Activated CD4-positive, alpha-beta T cell treated with anti-CD3 and anti-CD28 coated beads, Interleukin-2, amount 10 ng/mL, durations not matched to agents 7 days and 5 days (primary cell): ENCODE measurements around the gene REV3L. TPM values are rescaled to one million over a fixed set of nuclear protein-coding genes. Genes with fewer than 3 reads are reported as not detected.

Source experiments
- CTCF ChIA-PET: fragments of 350-600 bp; sonication (Branson Sonifier 250); formaldehyde crosslinking; loops from one replicate; lab custom pipeline; 2021; ENCODE audit warnings: antibody characterized with exemption; lab: Charles Lee
- POLR2A ChIA-PET: fragments of 350-600 bp; sonication (Branson Sonifier 250); formaldehyde crosslinking; loops from one replicate; lab custom pipeline; 2021; ENCODE audit warnings: antibody characterized with exemption; lab: Charles Lee
- DNase-seq: peaks from one replicate; pipeline ENCODE4 v3.0.0-alpha.2; 2020
- H3K27ac Mint-ChIP-seq: one replicate; pipeline ENCODE4 v1.8.0; 2021; ENCODE audit warnings: mild to moderate bottlenecking, moderate library complexity, mixed read lengths
- H3K27me3 Mint-ChIP-seq: one replicate; pipeline ENCODE4 v1.8.0; 2021; ENCODE audit warnings: mixed read lengths
- H3K36me3 Mint-ChIP-seq: one replicate; pipeline ENCODE4 v1.8.0; 2021; ENCODE audit warnings: low read depth, mixed read lengths
- H3K4me1 Mint-ChIP-seq: one replicate; pipeline ENCODE4 v1.8.0; 2021; ENCODE audit warnings: mixed read lengths
- H3K4me3 Mint-ChIP-seq: one replicate; pipeline ENCODE4 v1.8.0; 2021; ENCODE audit warnings: mild to moderate bottlenecking, moderate library complexity, mixed read lengths
- H3K9me3 Mint-ChIP-seq: one replicate; pipeline ENCODE4 v1.8.0; 2021; ENCODE audit warnings: mixed read lengths
- total RNA-seq, 2 experiments: library from RNA; stranded (reverse); gene quantifications; one replicate each; pipeline ENCODE4 v1.2.3, GENCODE V29; 2021

Gene REV3L
- total RNA-seq, 2 experiments from 2014 or later = 26.1 to 38.9 TPM

- ChIA-PET CTCF (no interaction called here), POLR2A (no interaction called here)
- no peak for DNase-seq
- H3K36me3 Mint-ChIP-seq = peaks cover 33% of the 10 kb centered on the region
- H3K27me3 Mint-ChIP-seq = no peaks in the 10 kb centered on the region
- H3K4me1 Mint-ChIP-seq = peaks cover 10% of the 10 kb centered on the region
- no peak overlapping the region for H3K4me3 Mint-ChIP-seq
- peaks cover 5% of the 10 kb centered on the region for H3K9me3 Mint-ChIP-seq
- H3K27ac Mint-ChIP-seq = no peak overlapping the region
Measured at GRCh38 chr6:111409430-111409829, 73.6 kb downstream of the REV3L start.

GRCh38 chr6:111407686-111408085 lies 75.3 kb downstream of the REV3L start:
- Mint-ChIP-seq H3K4me1 (peaks cover 10% of the 10 kb centered on the region), H3K27ac (no peak overlapping the region), H3K4me3 (no peak overlapping the region), H3K27me3 (no peaks in the 10 kb centered on the region), H3K36me3 (peaks cover 48% of the 10 kb centered on the region), H3K9me3 (peaks cover 5% of the 10 kb centered on the region)
- CTCF ChIA-PET = no interaction called here
- POLR2A ChIA-PET = no interaction called here
- DNase-seq = no peak

GRCh38 chr6:111406200-111406721 lies 76.8 kb downstream of the REV3L start:
- DNase-seq = no peak
- Mint-ChIP-seq H3K36me3 (peaks cover 52% of the 10 kb centered on the region), H3K4me1 (peaks cover 10% of the 10 kb centered on the region), H3K9me3 (peaks cover 5% of the 10 kb centered on the region), H3K4me3 (no peak overlapping the region), H3K27ac (peak overlapping the region; percentile 3), H3K27me3 (no peaks in the 10 kb centered on the region)
- CTCF ChIA-PET = interaction anchor here (0.6 to 1.2 kb wide), 3 partner anchors 9 to 180 kb away, joined by 3 read pairs; no protein-coding TSS in a partner anchor
- POLR2A ChIA-PET = no interaction called here

- Mint-ChIP-seq H3K4me3 (no peak overlapping the region), H3K4me1 (peaks cover 8% of the 10 kb centered on the region), H3K27ac (no peak overlapping the region), H3K27me3 (no peaks in the 10 kb centered on the region), H3K36me3 (peaks cover 52% of the 10 kb centered on the region), H3K9me3 (peaks cover 5% of the 10 kb centered on the region)
- ChIA-PET CTCF (interaction anchor here (0.7 kb wide), 1 partner anchor 112 kb away, joined by 3 read pairs; no protein-coding TSS in a partner anchor), POLR2A (no interaction called here)
- DNase-seq = no peak
Measured at GRCh38 chr6:111403388-111403787, 79.6 kb downstream of the REV3L start.

GRCh38 chr6:111399626-111400025 lies 83.4 kb downstream of the REV3L start:
- no peak overlapping the region for H3K27ac Mint-ChIP-seq
- H3K4me3 Mint-ChIP-seq = no peak overlapping the region
- H3K27me3 Mint-ChIP-seq = no peaks in the 10 kb centered on the region
- no peak for DNase-seq
- no peaks in the 10 kb centered on the region for H3K9me3 Mint-ChIP-seq
- POLR2A ChIA-PET = no interaction called here
- CTCF ChIA-PET = no interaction called here
- H3K36me3 Mint-ChIP-seq = peaks cover 60% of the 10 kb centered on the region
- no peaks in the 10 kb centered on the region for H3K4me1 Mint-ChIP-seq

GRCh38 chr6:111388681-111389080 lies 94.3 kb downstream of the REV3L start:
- no peak overlapping the region for H3K27ac Mint-ChIP-seq
- H3K4me1 Mint-ChIP-seq = no peaks in the 10 kb centered on the region
- DNase-seq = no peak
- no peak overlapping the region for H3K4me3 Mint-ChIP-seq
- peaks cover 47% of the 10 kb centered on the region for H3K36me3 Mint-ChIP-seq
- peaks cover 1% of the 10 kb centered on the region for H3K9me3 Mint-ChIP-seq
- ChIA-PET CTCF (interaction anchor here (0.6 kb wide), 1 partner anchor 40 kb away, joined by 4 read pairs; no protein-coding TSS in a partner anchor), POLR2A (no interaction called here)
- no peaks in the 10 kb centered on the region for H3K27me3 Mint-ChIP-seq

- peaks cover 2% of the 10 kb centered on the region for H3K4me1 Mint-ChIP-seq
- DNase-seq = no peak
- ChIA-PET POLR2A (no interaction called here), CTCF (no interaction called here)
- H3K36me3 Mint-ChIP-seq = peaks cover 45% of the 10 kb centered on the region
- H3K27ac Mint-ChIP-seq = no peak overlapping the region
- H3K27me3 Mint-ChIP-seq = no peaks in the 10 kb centered on the region
- no peaks in the 10 kb centered on the region for H3K9me3 Mint-ChIP-seq
- H3K4me3 Mint-ChIP-seq = no peak overlapping the region
Measured at GRCh38 chr6:111382476-111383294, 100.3 kb downstream of the REV3L start.

- no peak overlapping the region for H3K4me3 Mint-ChIP-seq
- CTCF ChIA-PET = no interaction called here
Measured at GRCh38 chr6:111381728-111382127, 101.3 kb downstream of the REV3L start.

GRCh38 chr6:111381123-111381522 lies 101.9 kb downstream of the REV3L start:
- Mint-ChIP-seq H3K4me3 (no peak overlapping the region), H3K27ac (no peak overlapping the region), H3K27me3 (no peaks in the 10 kb centered on the region), H3K4me1 (peaks cover 2% of the 10 kb centered on the region), H3K36me3 (peaks cover 38% of the 10 kb centered on the region), H3K9me3 (no peaks in the 10 kb centered on the region)
- CTCF ChIA-PET = no interaction called here
- no peak for DNase-seq
- POLR2A ChIA-PET = no interaction called here

More at GRCh38 chr6:111381728-111382127, 101.3 kb downstream of the REV3L start:
- POLR2A ChIA-PET = no interaction called here
- H3K27me3 Mint-ChIP-seq = no peaks in the 10 kb centered on the region
- H3K27ac Mint-ChIP-seq = no peak overlapping the region
- peaks cover 41% of the 10 kb centered on the region for H3K36me3 Mint-ChIP-seq
- no peaks in the 10 kb centered on the region for H3K9me3 Mint-ChIP-seq
- peaks cover 2% of the 10 kb centered on the region for H3K4me1 Mint-ChIP-seq
- DNase-seq = no peak

GRCh38 chr6:111379831-111380230 lies 103.2 kb downstream of the REV3L start:
- peaks cover 2% of the 10 kb centered on the region for H3K4me1 Mint-ChIP-seq
- H3K27ac Mint-ChIP-seq = no peak overlapping the region
- peaks cover 39% of the 10 kb centered on the region for H3K36me3 Mint-ChIP-seq
- ChIA-PET POLR2A (no interaction called here), CTCF (no interaction called here)
- no peak for DNase-seq
- H3K9me3 Mint-ChIP-seq = no peaks in the 10 kb centered on the region
- no peaks in the 10 kb centered on the region for H3K27me3 Mint-ChIP-seq
- no peak overlapping the region for H3K4me3 Mint-ChIP-seq

- Mint-ChIP-seq H3K4me3 (no peak overlapping the region), H3K4me1 (peaks cover 2% of the 10 kb centered on the region), H3K27ac (no peak overlapping the region), H3K36me3 (peaks cover 37% of the 10 kb centered on the region), H3K9me3 (no peaks in the 10 kb centered on the region), H3K27me3 (no peaks in the 10 kb centered on the region)
- POLR2A ChIA-PET = no interaction called here
- DNase-seq = no peak
- CTCF ChIA-PET = no interaction called here
Measured at GRCh38 chr6:111379302-111379701, 103.7 kb downstream of the REV3L start.

- ChIA-PET POLR2A (no interaction called here), CTCF (no interaction called here)
- H3K9me3 Mint-ChIP-seq = no peaks in the 10 kb centered on the region
- H3K4me3 Mint-ChIP-seq = no peak overlapping the region
- peaks cover 38% of the 10 kb centered on the region for H3K36me3 Mint-ChIP-seq
- peaks cover 2% of the 10 kb centered on the region for H3K4me1 Mint-ChIP-seq
- H3K27me3 Mint-ChIP-seq = no peaks in the 10 kb centered on the region
- DNase-seq = no peak
- no peak overlapping the region for H3K27ac Mint-ChIP-seq
Measured at GRCh38 chr6:111377558-111378120, 105.4 kb downstream of the REV3L start.

- H3K27me3 Mint-ChIP-seq = no peaks in the 10 kb centered on the region
Measured at GRCh38 chr6:111367393-111368088, 115.5 kb downstream of the REV3L start.

More at GRCh38 chr6:111367393-111368088, 115.5 kb downstream of the REV3L start:
- peaks cover 16% of the 10 kb centered on the region for H3K36me3 Mint-ChIP-seq
- CTCF ChIA-PET = interaction anchor here (0.8 to 1.6 kb wide), 4 partner anchors 22 to 198 kb away, joined by 3 to 4 read pairs (median 4); a partner anchor contains a TSS
- no peak overlapping the region for H3K4me3 Mint-ChIP-seq
- peaks cover 16% of the 10 kb centered on the region for H3K4me1 Mint-ChIP-seq
- POLR2A ChIA-PET = no interaction called here
- H3K27ac Mint-ChIP-seq = no peak overlapping the region
- no peaks in the 10 kb centered on the region for H3K9me3 Mint-ChIP-seq
- peak; percentile 28 for DNase-seq
